Endometrium (tissue), 2 donors: ENCODE data around the gene LASP1.

Source experiments
- FAIRE-seq: peaks from 2 replicates; lab custom pipeline; 2012; peaks lifted over from hg19 to GRCh38; lab: Jason Lieb, UNC
- donor health status: control.
- donor health status: control.

Gene LASP1

GRCh38 chr17:38870259-38871165 lies 654 bp downstream of the LASP1 start:
- no peak for FAIRE-seq

- FAIRE-seq, result no peak
Observed at GRCh38 chr17:38871247-38872015, 1.6 kb downstream of the LASP1 start.

- FAIRE-seq, result no peak
Observed at GRCh38 chr17:38872027-38872511, 2.2 kb downstream of the LASP1 start.

GRCh38 chr17:38872671-38873385 lies 3.0 kb downstream of the LASP1 start:
- no peak for FAIRE-seq

- no peak for FAIRE-seq
Observed at GRCh38 chr17:38873640-38874380, 4.0 kb downstream of the LASP1 start.

GRCh38 chr17:38874505-38875400 lies 4.9 kb downstream of the LASP1 start:
- no peak for FAIRE-seq

GRCh38 chr17:38875477-38876075 lies 5.7 kb downstream of the LASP1 start:
- FAIRE-seq, result no peak

GRCh38 chr17:38877130-38877851 lies 7.4 kb downstream of the LASP1 start:
- FAIRE-seq, result no peak

- no peak for FAIRE-seq
Observed at GRCh38 chr17:38879878-38880665, 10.2 kb downstream of the LASP1 start.

GRCh38 chr17:38881600-38882191 lies 11.8 kb downstream of the LASP1 start:
- no peak for FAIRE-seq

GRCh38 chr17:38882870-38883269 lies 13.0 kb downstream of the LASP1 start:
- FAIRE-seq, result no peak

GRCh38 chr17:38883592-38884526 lies 14.0 kb downstream of the LASP1 start:
- no peak for FAIRE-seq

GRCh38 chr17:38885044-38885727 lies 15.3 kb downstream of the LASP1 start:
- FAIRE-seq, result no peak

GRCh38 chr17:38885728-38886642 lies 16.1 kb downstream of the LASP1 start:
- FAIRE-seq, result no peak

GRCh38 chr17:38886643-38887010 lies 16.8 kb downstream of the LASP1 start:
- no peak for FAIRE-seq
